ENCODE data around the gene PTPN11. TPM values are rescaled to one million over a fixed set of nuclear protein-coding genes. Genes with fewer than 3 reads are reported as not detected.

The PTPN11 gene
- total and polyA plus RNA-seq, 2 of the 8 experiments (the other 6 are each of a cell fraction or from before 2014, with no cell fraction given) = 28.3 to 133 TPM

DNA sequence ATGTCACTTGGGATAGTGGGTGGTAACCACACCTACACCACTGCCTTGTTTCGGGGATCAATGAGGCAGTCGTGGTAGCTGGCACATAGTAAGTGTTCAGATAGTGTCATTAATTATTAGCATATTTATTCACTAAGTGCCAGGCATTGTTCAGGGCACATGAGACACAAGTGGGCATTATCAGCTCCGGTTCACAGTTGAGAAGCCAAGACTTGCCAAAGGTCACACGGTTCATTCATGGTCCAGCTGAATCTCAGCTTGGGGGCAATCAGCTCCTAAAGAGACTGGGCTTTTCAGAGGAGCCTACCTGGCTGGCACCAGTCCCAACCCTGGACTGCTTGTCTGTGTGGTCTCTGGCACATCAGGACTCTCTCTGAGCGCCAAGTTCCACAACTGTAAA is 121.3 kb downstream of the PTPN11 start:
- no peak overlapping the region for H2BK120ac ChIP-seq (replicated peaks; ENCODE audit: low read depth, low read length)
- H4K8ac ChIP-seq (ENCODE audit: extremely low read depth, insufficient read depth, low read length) = no peak overlapping the region
- H3K18ac ChIP-seq (ENCODE audit: extremely low read depth, low read length) = no peak overlapping the region
- H2BK15ac ChIP-seq (ENCODE audit: low read length) = no peak overlapping the region
- no peak overlapping the region for H2AK5ac ChIP-seq (ENCODE audit: low read depth, low read length)
- no peaks in the 10 kb centered on the region for H3K4me1 ChIP-seq (replicated peaks in 1 of 4; ENCODE audit: control insufficient read depth in 3 of 4, insufficient read depth in 4 of 4, low read length in 3 of 4)
- 66% methylated on average over 5 of the region's 5 CpGs; no CpG with 5 or more reads in 1 of the 2 experiments for WGBS, 2 experiments (ENCODE audit: extremely low coverage in 1 of 2, insufficient coverage in 1 of 2, insufficient read length in 1 of 2, insufficient replicate concordance in 2 of 2, low coverage in 1 of 2, low lambda C conversion rate in 2 of 2, missing lambda C conversion rate in 1 of 2)
- no peak overlapping the region for H3K14ac ChIP-seq (ENCODE audit: insufficient read length)
- POLR2A ChIA-PET (ENCODE audit: partially characterized antibody) = interaction anchor here (1.1 to 1.5 kb wide), 2 partner anchors 9 to 14 kb away, joined by 3 to 4 read pairs; no protein-coding TSS in a partner anchor
- CTCF ChIA-PET (ENCODE audit: partially characterized antibody) = interaction anchor here (0.7 to 1.7 kb wide), 9 partner anchors 8 to 453 kb away, joined by 3 to 7 read pairs (median 4); no protein-coding TSS in a partner anchor
- H3K27me3 ChIP-seq (replicated peaks in 1 of 4; ENCODE audit: control insufficient read depth in 3 of 4, extremely low read depth in 1 of 4, insufficient read depth in 3 of 4, low read length in 3 of 4) = no peaks in the 10 kb centered on the region
- no peaks in the 10 kb centered on the region for H3K9me3 ChIP-seq (ENCODE audit: insufficient read depth in 2 of 2, low read depth in 1 of 2, low read length in 1 of 2)
- H3K79me1 ChIP-seq (ENCODE audit: low read depth, low read length) = no peaks in the 10 kb centered on the region; the same call in 1 of the 2 replicates
- H4K91ac ChIP-seq (replicated peaks; ENCODE audit: insufficient read length, low read length) = no peak overlapping the region
- H3K36me3 ChIP-seq (ENCODE audit: control insufficient read depth in 2 of 4, insufficient read depth in 4 of 4, low read length in 3 of 4) = no peaks in the 10 kb centered on the region
- H3K4me2 ChIP-seq (ENCODE audit: insufficient read depth in 1 of 2, low read depth in 2 of 2, low read length in 2 of 2) = no peak overlapping the region
- H3K4me3 ChIP-seq (ENCODE audit: extremely low read depth in 1 of 4, insufficient read depth in 2 of 4, low read depth in 3 of 4, low read length in 4 of 4) = no peak overlapping the region
- no peak overlapping the region for H3K9ac ChIP-seq (replicated peaks in 1 of 4; ENCODE audit: extremely low read depth in 1 of 4, low read depth in 3 of 4, low read length in 3 of 4)
- H3K23ac ChIP-seq (ENCODE audit: insufficient read length) = no peak overlapping the region
- FAIRE-seq (no peak), DNase-seq (ENCODE audit: low read depth in 1 of 2, low spot score in 2 of 2) (no peak)
- H2BK20ac ChIP-seq (ENCODE audit: low read length) = no peak overlapping the region
- no peak overlapping the region for H4K5ac ChIP-seq (ENCODE audit: insufficient read length, low read depth, low read length)
- H2AFZ ChIP-seq (ENCODE audit: low read length) = no peak overlapping the region
- H4K20me1 ChIP-seq (replicated peaks in 1 of 2; ENCODE audit: control insufficient read depth in 1 of 2, insufficient read depth in 2 of 2, low read length in 2 of 2) = no peaks in the 10 kb centered on the region
- H2BK5ac ChIP-seq (ENCODE audit: low read depth, low read length) = no peak overlapping the region
- no peak for TF ChIP-seq CHD2 (IDR thresholded peaks at IDR 0.05; ENCODE audit: low read length)
- TF ChIP-seq BCL11A (IDR thresholded peaks at IDR 0.05; ENCODE audit: low read depth in 2 of 2, low read length in 2 of 2) = no peak
- no peak overlapping the region for H3K4ac ChIP-seq (replicated peaks; ENCODE audit: insufficient read length, low read depth, low read length)
- H3K79me2 ChIP-seq (ENCODE audit: control insufficient read depth in 1 of 2, insufficient read depth in 2 of 2, low read length in 2 of 2) = no peaks in the 10 kb centered on the region
- no peak overlapping the region for H3K27ac ChIP-seq (ENCODE audit: low read depth, low read length)
- H3K23me2 ChIP-seq (ENCODE audit: low read depth, low read length) = no peaks in the 10 kb centered on the region; the same call in 1 of the 2 replicates
- no peak overlapping the region for H2BK12ac ChIP-seq (ENCODE audit: low read depth, low read length)
- no peak overlapping the region for H3K56ac ChIP-seq (replicated peaks; ENCODE audit: insufficient read length, low read depth, low read length)
